ENCODE results near the gene VRK1. TPM values are rescaled to one million over a fixed set of nuclear protein-coding genes. Genes with fewer than 3 reads are reported as not detected.

The VRK1 gene
- total and polyA plus RNA-seq, 2 donors (not counting 1 experiment from before 2014, with no cell fraction given): 10.3 to 28.2 TPM

GRCh38 chr14:96802963-96803362 lies 5.8 kb downstream of the VRK1 start:
- ChIA-PET CTCF (no interaction called here), POLR2A (no interaction called here)
- TF ChIP-seq CTCF (IDR thresholded peaks at IDR 0.05): no peak
- TF ChIP-seq EZH2 (IDR thresholded peaks at IDR 0.05; ENCODE audit: borderline replicate concordance, insufficient read depth, low read depth, low read length, poor library complexity, severe bottlenecking): no peak
- Mint-ChIP-seq H3K27me3 (no peaks in the 10 kb centered on the region), H3K4me3 (no peak overlapping the region), H3K4me1 (peaks cover 43% of the 10 kb centered on the region), H3K9me3 (ENCODE audit: insufficient read depth) (no peaks in the 10 kb centered on the region), H3K27ac (no peak overlapping the region)
- Histone ChIP-seq H3K4me2 (replicated peaks; ENCODE audit: low read depth, low read length, poor library complexity, severe bottlenecking) (no peak overlapping the region), H3K27me3 (replicated peaks in 1 of 4; ENCODE audit: control extremely low read depth in 1 of 4, control insufficient read depth in 3 of 4, insufficient read depth in 4 of 4, low read length in 3 of 4) (no peaks in the 10 kb centered on the region), H3K9me3 (ENCODE audit: control extremely low read depth in 1 of 3, control insufficient read depth in 2 of 3, insufficient read depth in 1 of 3, low read length in 2 of 3) (no peaks in the 10 kb centered on the region), H3K4me1 (ENCODE audit: control insufficient read depth in 2 of 2, insufficient read depth in 2 of 2, low read length in 2 of 2) (peaks cover 7 to 21% of the 10 kb centered on the region in 2 donors), H4K20me1 (ENCODE audit: control insufficient read depth, insufficient read depth, low read length, poor library complexity, severe bottlenecking) (peaks cover 15% of the 10 kb centered on the region), H2AFZ (ENCODE audit: insufficient read depth, low read depth, low read length, poor library complexity, severe bottlenecking) (no peak overlapping the region), H3K27ac (ENCODE audit: low read length in 2 of 2) (no peak overlapping the region), H3K4me3 (ENCODE audit: control extremely low read depth in 1 of 5, extremely low read depth in 1 of 5, insufficient read depth in 1 of 5, low read depth in 2 of 5, low read length in 4 of 5) (no peak overlapping the region), H3K36me3 (replicated peaks in 1 of 2; ENCODE audit: control extremely low read depth in 1 of 2, control insufficient read depth in 1 of 2, extremely low read depth in 1 of 2, insufficient read depth in 2 of 2, low read length in 1 of 2) (no peaks in the 10 kb centered on the region), H3K9ac (ENCODE audit: low read length) (no peak overlapping the region), H3K79me2 (ENCODE audit: control insufficient read depth, insufficient read depth, low read length) (peaks cover 94% of the 10 kb centered on the region)
- ATAC-seq (ENCODE audit: low read depth) (no peak), DNase-seq (no peak)
- intact Hi-C loops (cut with micrococcal nuclease): no loop called here
- 96% methylated on average over 3 of the region's 5 CpGs for WGBS (ENCODE audit: insufficient coverage)

- H3K4me3 ChIP-seq (ENCODE audit: control extremely low read depth in 1 of 5, extremely low read depth in 1 of 5, insufficient read depth in 1 of 5, low read depth in 2 of 5, low read length in 4 of 5): no peak overlapping the region
- H3K4me3 Mint-ChIP-seq: no peak overlapping the region
These were observed 6.8 kb downstream of the VRK1 start for GRCh38 chr14:96803958-96804357.

More at GRCh38 chr14:96803958-96804357, 6.8 kb downstream of the VRK1 start:
- no peaks in the 10 kb centered on the region for H3K27me3 ChIP-seq (replicated peaks in 1 of 4; ENCODE audit: control extremely low read depth in 1 of 4, control insufficient read depth in 3 of 4, insufficient read depth in 4 of 4, low read length in 3 of 4)
- intact Hi-C loops (cut with micrococcal nuclease): no loop called here
- H3K4me1 Mint-ChIP-seq: peaks cover 41% of the 10 kb centered on the region
- H3K9me3 Mint-ChIP-seq (ENCODE audit: insufficient read depth): no peaks in the 10 kb centered on the region
- CTCF ChIA-PET: no interaction called here
- WGBS (ENCODE audit: insufficient coverage): no CpG with 5 or more reads among the region's 2 CpGs
- H3K79me2 ChIP-seq (ENCODE audit: control insufficient read depth, insufficient read depth, low read length): peaks cover 94% of the 10 kb centered on the region
- ATAC-seq (ENCODE audit: low read depth) (no peak), DNase-seq (no peak)
- H4K20me1 ChIP-seq (ENCODE audit: control insufficient read depth, insufficient read depth, low read length, poor library complexity, severe bottlenecking): peaks cover 5% of the 10 kb centered on the region
- H3K27me3 Mint-ChIP-seq: no peaks in the 10 kb centered on the region
- no peak overlapping the region for H2AFZ ChIP-seq (ENCODE audit: insufficient read depth, low read depth, low read length, poor library complexity, severe bottlenecking)
- H3K4me1 ChIP-seq (ENCODE audit: control insufficient read depth in 2 of 2, insufficient read depth in 2 of 2, low read length in 2 of 2): peaks cover 3 to 11% of the 10 kb centered on the region in 2 donors
- no peaks in the 10 kb centered on the region for H3K36me3 ChIP-seq (replicated peaks in 1 of 2; ENCODE audit: control extremely low read depth in 1 of 2, control insufficient read depth in 1 of 2, extremely low read depth in 1 of 2, insufficient read depth in 2 of 2, low read length in 1 of 2)
- TF ChIP-seq CTCF (IDR thresholded peaks at IDR 0.05) (no peak), EZH2 (IDR thresholded peaks at IDR 0.05; ENCODE audit: borderline replicate concordance, insufficient read depth, low read depth, low read length, poor library complexity, severe bottlenecking) (no peak)
- H3K4me2 ChIP-seq (replicated peaks; ENCODE audit: low read depth, low read length, poor library complexity, severe bottlenecking): no peak overlapping the region
- H3K9ac ChIP-seq (ENCODE audit: low read length): no peak overlapping the region
- H3K27ac ChIP-seq (ENCODE audit: low read length in 2 of 2): no peak overlapping the region
- H3K9me3 ChIP-seq (ENCODE audit: control extremely low read depth in 1 of 3, control insufficient read depth in 2 of 3, insufficient read depth in 1 of 3, low read length in 2 of 3): no peaks in the 10 kb centered on the region
- POLR2A ChIA-PET: no interaction called here
- H3K27ac Mint-ChIP-seq: no peak overlapping the region
